GM18909 (cell line): ENCODE results near the gene CCDC106.

Experiments used
- ATAC-seq: cut with Tn5 transposase; IDR thresholded peaks from one replicate; pipeline ENCODE4 v1.9.1; 2021; ENCODE audit warnings: mild to moderate bottlenecking; ENCODE audit not compliant: unreplicated experiment, poor library complexity

The CCDC106 gene

GRCh38 chr19:55635334-55635717, 12.7 kb upstream of the CCDC106 start:
- ATAC-seq: no peak

DNA sequence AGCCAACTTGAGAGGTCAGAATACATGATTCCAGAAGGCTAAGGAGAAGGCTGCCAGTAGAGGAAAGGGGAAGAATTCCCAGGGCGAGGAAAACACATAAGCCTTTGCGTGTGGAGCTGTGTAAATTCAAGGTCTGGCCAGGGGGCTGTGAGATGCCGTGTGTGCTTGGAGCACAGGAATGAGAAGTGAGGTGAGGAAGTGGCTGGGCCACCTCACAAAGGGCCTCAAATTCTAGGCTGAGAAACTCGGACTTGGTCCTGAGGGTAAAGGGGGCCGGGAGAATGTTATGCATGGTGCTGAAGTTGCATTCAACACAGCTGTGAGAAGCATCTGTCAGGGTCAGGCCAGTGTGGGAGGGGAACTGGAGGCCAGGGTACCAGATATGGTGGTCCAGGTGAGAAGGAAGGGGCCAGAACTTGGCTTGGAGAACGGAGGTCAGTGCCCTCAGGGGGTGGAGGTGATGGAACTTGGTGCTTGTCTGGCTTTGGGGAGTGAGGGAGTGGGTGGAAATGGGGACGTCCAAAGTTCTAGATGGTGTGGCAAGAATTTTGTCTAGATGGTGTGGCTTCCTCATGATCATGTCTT, 12.1 kb upstream of the CCDC106 start:
- ATAC-seq: no peak

- ATAC-seq: no peak
Measured at GRCh38 chr19:55636723-55637122, 11.3 kb upstream of the CCDC106 start.

DNA sequence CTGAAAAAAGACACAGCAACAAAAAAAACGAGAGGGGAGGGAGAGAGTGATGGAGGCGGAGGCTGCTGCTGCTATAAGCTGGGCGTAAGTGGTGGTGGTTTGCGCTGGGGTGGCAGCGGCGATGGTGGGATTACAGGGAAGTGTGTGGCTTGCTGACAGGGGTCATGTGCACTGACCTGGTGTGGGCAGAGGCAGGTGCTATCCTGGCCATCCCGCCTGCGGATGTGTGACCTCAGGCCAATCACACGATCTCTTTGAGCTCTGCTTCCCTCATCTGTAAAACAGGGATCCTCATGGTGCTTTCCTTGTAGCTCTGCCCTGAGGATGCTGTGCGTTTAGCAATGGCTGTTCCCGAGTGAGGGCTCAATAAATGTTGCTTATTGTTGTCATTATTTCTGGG, 10.5 kb upstream of the CCDC106 start:
- ATAC-seq: no peak

- ATAC-seq: no peak
Measured at GRCh38 chr19:55638864-55639359, 9.1 kb upstream of the CCDC106 start.

DNA sequence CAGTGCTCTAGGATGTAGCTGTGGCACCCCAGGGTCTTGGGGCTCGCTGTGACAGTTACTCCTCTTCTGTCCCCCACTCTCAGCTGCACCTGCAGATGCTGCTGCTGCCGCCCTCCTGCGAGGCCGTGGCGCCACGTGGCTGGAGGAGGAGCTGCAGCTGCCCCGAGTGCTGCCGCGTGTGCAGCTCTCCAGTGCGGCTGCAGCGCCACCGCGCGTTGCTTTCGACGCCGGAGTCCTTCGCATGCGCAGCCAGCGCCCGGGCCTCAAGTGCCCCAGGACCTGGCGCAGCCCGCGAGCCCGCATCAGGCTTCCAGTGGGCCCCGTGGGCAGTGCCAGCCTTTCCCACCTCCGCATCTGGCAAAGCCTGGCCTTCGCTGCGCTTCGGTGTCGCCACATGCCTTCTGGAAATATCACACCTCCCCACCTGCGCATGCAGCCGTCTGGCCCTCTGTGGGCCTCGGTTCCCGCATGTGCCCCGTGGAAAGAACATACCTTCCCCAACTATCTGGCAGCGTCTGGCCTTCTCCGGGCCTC, 7.9 kb upstream of the CCDC106 start:
- ATAC-seq: no peak

DNA sequence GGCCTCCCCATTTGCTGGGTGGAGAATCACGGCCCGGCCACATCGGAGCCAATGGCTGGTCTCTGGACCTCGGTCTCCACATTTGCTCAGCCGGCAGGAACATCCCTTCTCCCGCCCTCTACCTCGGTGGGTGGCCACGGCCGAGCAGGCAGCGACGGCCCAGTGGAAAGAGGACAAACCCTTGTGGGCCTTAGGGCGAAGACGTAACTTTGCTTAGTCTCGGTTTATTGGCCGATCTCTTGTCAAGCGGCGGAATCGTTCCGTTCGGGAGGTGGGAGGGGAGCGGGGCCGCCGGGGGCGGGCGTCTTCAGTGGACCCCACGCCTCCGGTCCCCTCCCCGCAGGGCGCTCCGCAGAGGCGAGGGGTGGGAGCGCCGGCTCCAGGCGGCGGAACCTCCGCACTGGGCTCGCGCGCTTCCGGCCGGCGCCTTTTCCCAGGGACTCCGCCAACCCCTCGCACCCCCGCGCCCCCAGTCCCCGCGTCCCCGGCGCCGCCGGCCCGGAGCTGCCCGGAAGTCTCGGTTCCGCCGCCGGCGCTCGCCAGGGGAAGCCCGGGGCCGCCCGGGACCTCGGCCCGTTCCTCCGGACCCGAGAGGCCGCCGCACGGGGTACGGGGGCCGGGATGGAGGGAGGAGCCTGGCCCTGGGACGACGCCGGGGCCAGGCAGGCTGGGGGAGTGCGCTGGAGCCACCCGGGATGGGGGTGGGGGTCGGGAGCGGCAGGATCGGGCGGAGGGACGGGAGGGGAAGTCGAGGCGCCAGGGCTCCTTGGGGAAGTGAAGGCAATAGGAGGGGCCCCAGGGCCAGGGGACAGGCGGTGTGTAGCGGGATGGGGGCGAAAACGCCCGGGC, 7.2 kb upstream of the CCDC106 start, which contains the start of gene ZNF580:
Gene ZNF580 (plus strand): TSS at position 426 of the 849 bp plus-strand sequence. CDS start 1,507 bp downstream, outside the sequence.
- peak; percentile 39 for ATAC-seq

GRCh38 chr19:55641426-55642152, 6.4 kb upstream of the CCDC106 start:
- ATAC-seq: no peak

- ATAC-seq: no peak
Measured at GRCh38 chr19:55642153-55643002, 5.6 kb upstream of the CCDC106 start.

GRCh38 chr19:55643003-55643886, 4.8 kb upstream of the CCDC106 start, which contains the start of gene ZNF581:
Gene ZNF581, plus strand, starts transcription at chr19:55643649. Its CDS starts 923 bp downstream, at chr19:55644572.
- peak; percentile 40 for ATAC-seq

DNA sequence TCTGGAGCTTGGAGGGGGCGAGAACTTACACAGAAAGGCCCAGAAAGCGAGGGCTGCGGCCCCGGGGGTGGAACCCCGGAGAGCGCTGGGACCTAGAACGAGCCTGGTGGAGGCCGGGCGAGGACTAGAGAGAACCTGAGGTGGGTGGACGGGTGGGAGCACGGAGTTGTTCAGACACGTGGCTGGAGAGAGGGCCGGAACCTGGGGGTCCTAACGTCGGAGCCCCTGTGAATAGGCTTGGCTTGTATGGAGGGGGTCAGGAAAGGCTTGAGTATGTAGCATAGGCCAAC, 4.2 kb upstream of the CCDC106 start:
- ATAC-seq: no peak

GRCh38 chr19:55644191-55644833, 3.7 kb upstream of the CCDC106 start:
- ATAC-seq: no peak

GRCh38 chr19:55644842-55645511, 3.0 kb upstream of the CCDC106 start:
- ATAC-seq: no peak

- ATAC-seq: no peak
Measured at GRCh38 chr19:55645512-55645881, 2.5 kb upstream of the CCDC106 start.

DNA sequence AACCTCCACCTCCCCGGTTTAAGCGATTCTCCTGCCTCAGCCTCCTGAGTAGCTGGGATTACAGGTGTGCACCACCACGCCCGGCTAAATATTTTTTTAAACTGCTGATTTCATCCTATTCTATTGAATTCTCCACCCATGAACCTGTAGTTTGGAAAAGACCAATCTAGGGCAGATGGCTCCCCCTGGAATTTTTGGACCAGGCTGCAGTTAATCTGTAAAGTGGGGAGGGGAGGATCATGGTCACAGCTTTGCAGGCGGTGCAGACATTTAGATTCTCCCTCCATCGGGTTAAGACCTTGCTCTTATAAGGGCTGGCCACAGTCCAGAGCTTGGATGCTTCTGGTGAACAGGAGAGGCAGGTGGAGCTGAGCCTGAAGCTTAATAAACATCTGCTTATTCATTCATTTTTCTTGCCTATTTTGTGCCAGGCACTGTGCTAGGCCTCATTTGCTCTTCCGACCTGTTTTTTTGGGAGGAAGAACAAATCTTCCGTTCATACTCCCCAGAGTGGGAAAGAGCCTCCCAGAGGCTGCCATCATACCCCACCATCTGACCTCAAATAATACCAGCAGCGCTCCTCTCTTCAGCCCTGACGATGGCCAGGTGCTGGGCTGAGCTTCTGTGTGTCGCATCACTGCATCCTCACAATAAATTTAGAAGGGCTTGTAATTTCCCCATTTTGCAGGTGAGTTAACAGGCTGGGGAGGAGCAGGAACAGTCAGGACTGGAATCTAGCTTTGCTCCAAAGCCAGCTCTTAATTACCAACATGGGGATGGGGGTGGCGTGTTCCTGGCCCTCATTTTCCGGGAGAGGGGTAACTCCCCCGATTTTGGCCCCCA, 902 bp upstream of the CCDC106 start:
- no peak for ATAC-seq

DNA sequence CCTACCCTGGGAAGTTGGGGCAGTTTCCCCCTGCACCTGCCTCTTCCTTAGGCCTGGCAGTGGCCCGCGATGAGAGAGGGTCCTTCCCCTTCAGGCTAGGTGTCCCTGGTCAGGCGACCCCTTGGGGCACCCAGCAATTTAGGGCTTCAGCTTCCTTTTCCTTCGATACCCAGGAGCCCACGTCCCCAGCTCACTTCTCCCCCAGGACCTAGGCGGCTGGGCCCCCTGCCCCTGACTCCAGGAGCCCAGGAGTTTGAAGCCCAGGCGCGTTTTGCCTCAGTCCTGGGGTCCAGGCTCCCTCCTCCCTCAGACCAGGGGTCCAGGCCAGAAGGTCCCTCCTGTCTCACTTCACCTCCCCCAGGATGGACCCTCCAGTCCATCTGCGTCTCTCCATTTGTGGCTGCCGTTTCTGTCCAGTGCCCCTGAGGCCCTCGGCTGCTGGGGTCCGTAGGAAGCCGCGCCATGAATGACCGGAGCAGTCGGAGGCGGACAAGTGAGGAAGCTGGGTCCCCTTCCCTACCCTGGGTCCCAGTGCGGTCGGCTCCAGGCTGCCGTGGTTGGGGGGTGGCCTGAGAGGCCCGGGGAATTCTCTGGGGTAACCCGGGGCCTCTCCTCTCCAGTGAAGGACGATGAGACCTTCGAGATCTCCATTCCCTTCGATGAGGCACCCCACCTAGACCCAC, 714 bp downstream of the CCDC106 start:
- no peak for ATAC-seq
